Esophagus muscularis mucosa (tissue), 4 donors: ENCODE data around the gene TM9SF3.

ENCODE experiments used
- EP300 ChIP-seq: sonication (generic); formaldehyde crosslinking; IDR thresholded peaks from one replicate; pipeline ENCODE4 v1.6.1; 2017; ENCODE audit warnings: antibody characterized with exemption
- POLR2A ChIP-seq: fragments of 450-650 bp; IDR thresholded peaks from one replicate; pipeline ENCODE4 v1.6.1; 2017; ENCODE audit warnings: antibody characterized with exemption, moderate library complexity, mild to moderate bottlenecking, low read depth
- POLR2AphosphoS5 ChIP-seq, 2 donors: sonication (generic); formaldehyde crosslinking; IDR thresholded peaks; one replicate each; pipeline ENCODE4 v1.6.1; 2017; ENCODE audit warnings: antibody characterized with exemption in 2 of 2
- TF ChIP-seq, protein P1 (sequence below), 3 experiments: fragments of 200-600 bp in 2 of 3; fragments of 450-650 bp in 1 of 3; sonication (generic) in 2 of 3; IDR thresholded peaks; one replicate each; pipeline ENCODE4 v1.5.1; 2017 to 2019; ENCODE audit warnings: antibody characterized with exemption in 3 of 3, mild to moderate bottlenecking in 2 of 3, moderate library complexity in 1 of 3

DNA sequence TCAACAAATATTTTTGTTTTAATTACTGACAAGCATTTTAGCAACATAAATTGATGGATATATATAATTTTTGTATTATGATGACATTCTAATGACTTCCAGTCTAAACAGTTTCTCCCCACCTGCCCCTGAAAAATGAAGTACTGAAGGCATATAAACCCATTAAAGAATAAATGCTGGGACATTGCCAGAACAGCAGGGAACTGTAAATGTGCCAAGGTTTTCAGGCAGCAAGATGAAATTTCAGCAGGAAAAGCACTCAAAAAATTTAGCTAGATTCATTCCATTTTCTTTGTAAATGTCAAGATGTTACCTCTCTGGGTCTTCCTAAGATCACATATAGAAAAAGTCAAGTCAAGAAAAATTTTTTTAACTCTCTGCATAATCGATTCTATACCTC, 62.1 kb downstream of the TM9SF3 start:
- TF ChIP-seq, protein P1, sequence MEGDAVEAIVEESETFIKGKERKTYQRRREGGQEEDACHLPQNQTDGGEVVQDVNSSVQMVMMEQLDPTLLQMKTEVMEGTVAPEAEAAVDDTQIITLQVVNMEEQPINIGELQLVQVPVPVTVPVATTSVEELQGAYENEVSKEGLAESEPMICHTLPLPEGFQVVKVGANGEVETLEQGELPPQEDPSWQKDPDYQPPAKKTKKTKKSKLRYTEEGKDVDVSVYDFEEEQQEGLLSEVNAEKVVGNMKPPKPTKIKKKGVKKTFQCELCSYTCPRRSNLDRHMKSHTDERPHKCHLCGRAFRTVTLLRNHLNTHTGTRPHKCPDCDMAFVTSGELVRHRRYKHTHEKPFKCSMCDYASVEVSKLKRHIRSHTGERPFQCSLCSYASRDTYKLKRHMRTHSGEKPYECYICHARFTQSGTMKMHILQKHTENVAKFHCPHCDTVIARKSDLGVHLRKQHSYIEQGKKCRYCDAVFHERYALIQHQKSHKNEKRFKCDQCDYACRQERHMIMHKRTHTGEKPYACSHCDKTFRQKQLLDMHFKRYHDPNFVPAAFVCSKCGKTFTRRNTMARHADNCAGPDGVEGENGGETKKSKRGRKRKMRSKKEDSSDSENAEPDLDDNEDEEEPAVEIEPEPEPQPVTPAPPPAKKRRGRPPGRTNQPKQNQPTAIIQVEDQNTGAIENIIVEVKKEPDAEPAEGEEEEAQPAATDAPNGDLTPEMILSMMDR (IDR thresholded peaks at IDR 0.05) = no peak
- TF ChIP-seq POLR2A = no peak
- TF ChIP-seq POLR2AphosphoS5 (IDR thresholded peaks at IDR 0.05) = no peak
- TF ChIP-seq EP300 = no peak
